Suprapubic skin (tissue), 3 donors: ENCODE data around the gene ARHGAP22.

Source experiments
- CTCF ChIP-seq, 2 donors: fragments of 200-600 bp in 1 of 2; fragments of 450-650 bp in 1 of 2; sonication (generic) in 1 of 2; IDR thresholded peaks; one replicate each; pipeline ENCODE4 v1.5.1; 2016 to 2019; ENCODE audit warnings: antibody characterized with exemption in 2 of 2, mild to moderate bottlenecking in 1 of 2, moderate library complexity in 1 of 2
- EP300 ChIP-seq: sonication (generic); formaldehyde crosslinking; IDR thresholded peaks from one replicate; pipeline ENCODE4 v1.6.1; 2017; ENCODE audit warnings: antibody characterized with exemption
- POLR2A ChIP-seq, 2 donors: fragments of 450-650 bp; IDR thresholded peaks; one replicate each; pipeline ENCODE4 v1.6.1; 2017; ENCODE audit warnings: antibody characterized with exemption in 2 of 2, mild to moderate bottlenecking in 2 of 2, moderate library complexity in 2 of 2

- TF ChIP-seq CTCF (IDR thresholded peaks at IDR 0.05) (no peak), EP300 (no peak), POLR2A (IDR thresholded peaks at IDR 0.05) (no peak)
Measured at GRCh38 chr10:48475943-48476278, 129.0 kb downstream of the ARHGAP22 start.
